HEK293 (cell line): ENCODE measurements around the gene EMC6.

Source experiments
- CTCF ChIA-PET: fragments of 350-600 bp; formaldehyde crosslinking; extraction: SDS; loops from one replicate; lab custom pipeline; 2021; ENCODE audit warnings: antibody characterized with exemption; lab: Yijun Ruan, JAX
- POLR2A ChIA-PET: fragments of 300-600 bp; formaldehyde crosslinking; extraction: SDS; loops from one replicate; lab custom pipeline; 2020; ENCODE audit warnings: antibody characterized with exemption, inconsistent platforms; lab: Yijun Ruan, JAX
- H3K27ac ChIP-seq: fragments of 200-500 bp; sonication (Bioruptor generic); 2 replicates; pipeline ENCODE4 v1.5.1; 2014; ENCODE audit warnings: low read depth, low read length, control low read depth, inconsistent platforms; ENCODE audit errors: extremely low read depth
- H3K36me3 ChIP-seq, 2 experiments: fragments of 200-500 bp in 1 of 2; sonication (Bioruptor generic) in 1 of 2; 1 replicate in 1 of 2; 2 replicates in 1 of 2; pipeline ENCODE4 v1.5.1; 2014 to 2017; ENCODE audit warnings: inconsistent platforms in 2 of 2, low read length in 2 of 2; ENCODE audit not compliant: control insufficient read depth in 2 of 2, insufficient read depth in 1 of 2
- H3K4me1 ChIP-seq: fragments of 200-500 bp; sonication (Bioruptor generic); 2 replicates; pipeline ENCODE4 v1.5.1; 2014; ENCODE audit warnings: mild to moderate bottlenecking, low read length, inconsistent platforms; ENCODE audit not compliant: control insufficient read depth, insufficient read depth
- H3K4me3 ChIP-seq: 2 replicates; pipeline ENCODE4 v1.5.1; 2011; ENCODE audit warnings: low read depth, mild to moderate bottlenecking, control low read depth, low read length, moderate library complexity
- H3K9me3 ChIP-seq: fragments of 200-500 bp; sonication (Bioruptor generic); 2 replicates; pipeline ENCODE4 v1.5.1; 2014; ENCODE audit warnings: low read depth, low read length, inconsistent platforms; ENCODE audit not compliant: control insufficient read depth, insufficient read depth
- YY1 ChIP-seq: fragments of 450-650 bp; formaldehyde crosslinking; IDR thresholded peaks from 2 replicates; pipeline ENCODE4 v1.5.1; 2018; ENCODE audit warnings: missing biosample characterization, missing genetic modification characterization
- ZBTB21 ChIP-seq: fragments of 450-650 bp; formaldehyde crosslinking; IDR thresholded peaks from 2 replicates; pipeline ENCODE4 v1.5.1; 2017; ENCODE audit warnings: missing biosample characterization, missing genetic modification characterization
- ZBTB8A ChIP-seq: fragments of 450-650 bp; formaldehyde crosslinking; IDR thresholded peaks from 2 replicates; pipeline ENCODE4 v1.5.1; 2016; ENCODE audit warnings: missing biosample characterization, missing genetic modification characterization
- ZFHX2 ChIP-seq: fragments of 450-650 bp; formaldehyde crosslinking; conservative IDR thresholded peaks from 2 replicates; pipeline ENCODE4 v1.5.1; 2016; ENCODE audit warnings: missing biosample characterization, missing genetic modification characterization
- ZFP3 ChIP-seq: fragments of 450-650 bp; formaldehyde crosslinking; IDR thresholded peaks from 2 replicates; pipeline ENCODE4 v1.5.1; 2016; ENCODE audit warnings: low read depth, missing biosample characterization, missing genetic modification characterization
- ZNF114 ChIP-seq: fragments of 450-650 bp; formaldehyde crosslinking; IDR thresholded peaks from 2 replicates; pipeline ENCODE4 v1.5.0; 2017; ENCODE audit warnings: missing biosample characterization, missing genetic modification characterization
- ZNF132 ChIP-seq: fragments of 450-650 bp; formaldehyde crosslinking; IDR thresholded peaks from 2 replicates; pipeline ENCODE4 v1.5.1; 2017; ENCODE audit warnings: missing biosample characterization, missing genetic modification characterization, borderline replicate concordance
- ZNF169 ChIP-seq: fragments of 450-650 bp; formaldehyde crosslinking; IDR thresholded peaks from 2 replicates; pipeline ENCODE4 v1.5.1; 2016; ENCODE audit warnings: missing biosample characterization, missing genetic modification characterization
- ZNF174 ChIP-seq: fragments of 450-650 bp; formaldehyde crosslinking; IDR thresholded peaks from 2 replicates; pipeline ENCODE4 v1.5.0; 2017; ENCODE audit warnings: missing biosample characterization, mild to moderate bottlenecking, missing genetic modification characterization
- ZNF184 ChIP-seq: fragments of 450-650 bp; IDR thresholded peaks from 2 replicates; pipeline ENCODE4 v1.5.1; 2018; ENCODE audit warnings: missing biosample characterization, mild to moderate bottlenecking, missing genetic modification characterization
- ZNF324 ChIP-seq: fragments of 450-650 bp; formaldehyde crosslinking; IDR thresholded peaks from 2 replicates; pipeline ENCODE4 v1.5.1; 2016; ENCODE audit warnings: missing biosample characterization, missing genetic modification characterization
- ZNF416 ChIP-seq: fragments of 450-650 bp; formaldehyde crosslinking; IDR thresholded peaks from 2 replicates; pipeline ENCODE4 v1.5.1; 2016; ENCODE audit warnings: missing biosample characterization, missing genetic modification characterization
- ZNF426 ChIP-seq: fragments of 450-650 bp; formaldehyde crosslinking; IDR thresholded peaks from 2 replicates; pipeline ENCODE4 v1.5.1; 2017; ENCODE audit warnings: missing biosample characterization, missing genetic modification characterization, mild to moderate bottlenecking, inconsistent platforms, moderate library complexity
- ZNF521 ChIP-seq: fragments of 450-650 bp; formaldehyde crosslinking; IDR thresholded peaks from 2 replicates; pipeline ENCODE4 v1.5.1; 2017; ENCODE audit warnings: missing biosample characterization, mild to moderate bottlenecking, missing genetic modification characterization
- ZNF529 ChIP-seq: fragments of 450-650 bp; formaldehyde crosslinking; IDR thresholded peaks from 2 replicates; pipeline ENCODE4 v1.5.1; 2017; ENCODE audit warnings: missing genetic modification characterization, missing biosample characterization; ENCODE audit not compliant: insufficient replicate concordance
- ZNF530 ChIP-seq: fragments of 450-650 bp; formaldehyde crosslinking; IDR thresholded peaks from 2 replicates; pipeline ENCODE4 v1.5.1; 2016; ENCODE audit warnings: low read depth, missing biosample characterization, missing genetic modification characterization
- ZNF549 ChIP-seq: fragments of 450-650 bp; IDR thresholded peaks from 2 replicates; pipeline ENCODE4 v1.5.1; 2018; ENCODE audit warnings: missing biosample characterization, missing genetic modification characterization, mild to moderate bottlenecking, inconsistent platforms, moderate library complexity
- ZNF660 ChIP-seq: fragments of 450-650 bp; IDR thresholded peaks from 2 replicates; pipeline ENCODE4 v1.5.1; 2018; ENCODE audit warnings: missing biosample characterization, mild to moderate bottlenecking, missing genetic modification characterization
- ZSCAN5A ChIP-seq: fragments of 450-650 bp; formaldehyde crosslinking; IDR thresholded peaks from 2 replicates; pipeline ENCODE4 v1.5.1; 2016; ENCODE audit warnings: missing biosample characterization, missing genetic modification characterization
- TF ChIP-seq, protein P1 (sequence below): fragments of 450-650 bp; formaldehyde crosslinking; IDR thresholded peaks from 2 replicates; pipeline ENCODE4 v1.5.1; 2016; ENCODE audit warnings: missing biosample characterization, missing genetic modification characterization
- TF ChIP-seq, protein P2 (sequence below): fragments of 450-650 bp; formaldehyde crosslinking; IDR thresholded peaks from 2 replicates; pipeline ENCODE4 v1.5.1; 2016; ENCODE audit warnings: missing biosample characterization, missing genetic modification characterization
- TF ChIP-seq, protein P3 (sequence below): fragments of 450-650 bp; formaldehyde crosslinking; IDR thresholded peaks from 2 replicates; pipeline ENCODE4 v1.5.1; 2017; ENCODE audit warnings: missing biosample characterization, missing genetic modification characterization
- TF ChIP-seq, protein P4 (sequence below): fragments of 450-650 bp; formaldehyde crosslinking; optimal IDR thresholded peaks from 2 replicates; pipeline ENCODE3; 2016; ENCODE audit warnings: missing biosample characterization, mild to moderate bottlenecking, missing genetic modification characterization

The EMC6 gene

DNA sequence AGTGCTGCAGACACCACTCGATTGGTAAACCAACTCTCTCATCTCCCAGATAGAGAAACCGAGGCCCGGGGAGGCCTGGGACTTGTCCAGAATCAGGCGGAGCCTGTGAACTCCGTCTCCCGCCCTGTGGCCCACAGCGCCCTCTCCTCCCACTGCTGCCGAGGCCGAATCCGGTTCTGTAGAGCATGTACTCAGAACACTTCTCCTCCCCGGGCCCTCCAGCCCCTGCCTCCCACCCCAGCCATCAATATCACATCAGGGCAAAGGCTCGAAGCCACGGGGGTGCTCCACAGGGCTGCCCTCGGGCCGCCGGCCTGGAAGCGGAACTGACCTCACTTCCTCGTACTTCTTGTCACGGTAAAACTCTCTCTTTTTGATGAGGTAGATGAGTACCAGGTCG lies 13.0 kb downstream of the EMC6 start:
- Histone ChIP-seq H3K4me3 (no peak overlapping the region), H3K4me1 (no peaks in the 10 kb centered on the region)
- POLR2A ChIA-PET = interaction anchor here (0.5 kb wide), 1 partner anchor 47 kb away, joined by 3 read pairs; no protein-coding TSS in a partner anchor
- TF ChIP-seq, protein P1, sequence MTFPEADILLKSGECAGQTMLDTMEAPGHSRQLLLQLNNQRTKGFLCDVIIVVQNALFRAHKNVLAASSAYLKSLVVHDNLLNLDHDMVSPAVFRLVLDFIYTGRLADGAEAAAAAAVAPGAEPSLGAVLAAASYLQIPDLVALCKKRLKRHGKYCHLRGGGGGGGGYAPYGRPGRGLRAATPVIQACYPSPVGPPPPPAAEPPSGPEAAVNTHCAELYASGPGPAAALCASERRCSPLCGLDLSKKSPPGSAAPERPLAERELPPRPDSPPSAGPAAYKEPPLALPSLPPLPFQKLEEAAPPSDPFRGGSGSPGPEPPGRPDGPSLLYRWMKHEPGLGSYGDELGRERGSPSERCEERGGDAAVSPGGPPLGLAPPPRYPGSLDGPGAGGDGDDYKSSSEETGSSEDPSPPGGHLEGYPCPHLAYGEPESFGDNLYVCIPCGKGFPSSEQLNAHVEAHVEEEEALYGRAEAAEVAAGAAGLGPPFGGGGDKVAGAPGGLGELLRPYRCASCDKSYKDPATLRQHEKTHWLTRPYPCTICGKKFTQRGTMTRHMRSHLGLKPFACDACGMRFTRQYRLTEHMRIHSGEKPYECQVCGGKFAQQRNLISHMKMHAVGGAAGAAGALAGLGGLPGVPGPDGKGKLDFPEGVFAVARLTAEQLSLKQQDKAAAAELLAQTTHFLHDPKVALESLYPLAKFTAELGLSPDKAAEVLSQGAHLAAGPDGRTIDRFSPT (tag by site-specific recombination) = no peak
- no peak for TF ChIP-seq ZNF549 (tag by site-specific recombination)
- TF ChIP-seq ZNF174 (tag by site-specific recombination) = no peak
- no peak for TF ChIP-seq ZNF529
- TF ChIP-seq, protein P2, sequence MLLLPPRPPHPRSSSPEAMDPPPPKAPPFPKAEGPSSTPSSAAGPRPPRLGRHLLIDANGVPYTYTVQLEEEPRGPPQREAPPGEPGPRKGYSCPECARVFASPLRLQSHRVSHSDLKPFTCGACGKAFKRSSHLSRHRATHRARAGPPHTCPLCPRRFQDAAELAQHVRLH = no peak
- no peak for TF ChIP-seq ZBTB21 (tag by site-specific recombination)
- TF ChIP-seq ZFHX2 (tag by site-specific recombination) = no peak
- no peak for TF ChIP-seq ZBTB8A (tag by site-specific recombination)
- TF ChIP-seq ZNF184 (tag by site-specific recombination) = no peak
- TF ChIP-seq ZNF521 (tag by site-specific recombination) = no peak
- no peak for TF ChIP-seq ZNF169 (tag by site-specific recombination)
- no peak for TF ChIP-seq ZNF416 (tag by site-specific recombination)
- TF ChIP-seq, protein P3, sequence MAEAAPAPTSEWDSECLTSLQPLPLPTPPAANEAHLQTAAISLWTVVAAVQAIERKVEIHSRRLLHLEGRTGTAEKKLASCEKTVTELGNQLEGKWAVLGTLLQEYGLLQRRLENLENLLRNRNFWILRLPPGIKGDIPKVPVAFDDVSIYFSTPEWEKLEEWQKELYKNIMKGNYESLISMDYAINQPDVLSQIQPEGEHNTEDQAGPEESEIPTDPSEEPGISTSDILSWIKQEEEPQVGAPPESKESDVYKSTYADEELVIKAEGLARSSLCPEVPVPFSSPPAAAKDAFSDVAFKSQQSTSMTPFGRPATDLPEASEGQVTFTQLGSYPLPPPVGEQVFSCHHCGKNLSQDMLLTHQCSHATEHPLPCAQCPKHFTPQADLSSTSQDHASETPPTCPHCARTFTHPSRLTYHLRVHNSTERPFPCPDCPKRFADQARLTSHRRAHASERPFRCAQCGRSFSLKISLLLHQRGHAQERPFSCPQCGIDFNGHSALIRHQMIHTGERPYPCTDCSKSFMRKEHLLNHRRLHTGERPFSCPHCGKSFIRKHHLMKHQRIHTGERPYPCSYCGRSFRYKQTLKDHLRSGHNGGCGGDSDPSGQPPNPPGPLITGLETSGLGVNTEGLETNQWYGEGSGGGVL = no peak
- TF ChIP-seq, all 188 proteins: peak for 0
- no peaks in the 10 kb centered on the region for H3K36me3 ChIP-seq
- H3K9me3 ChIP-seq = no peaks in the 10 kb centered on the region
- H3K27ac ChIP-seq = no peak overlapping the region
- CTCF ChIA-PET = interaction anchor here (0.5 to 1.5 kb wide), 3 partner anchors 14 to 942 kb away, joined by 4 to 8 read pairs (median 5); partner anchors contain the start of gene P2RX5

DNA sequence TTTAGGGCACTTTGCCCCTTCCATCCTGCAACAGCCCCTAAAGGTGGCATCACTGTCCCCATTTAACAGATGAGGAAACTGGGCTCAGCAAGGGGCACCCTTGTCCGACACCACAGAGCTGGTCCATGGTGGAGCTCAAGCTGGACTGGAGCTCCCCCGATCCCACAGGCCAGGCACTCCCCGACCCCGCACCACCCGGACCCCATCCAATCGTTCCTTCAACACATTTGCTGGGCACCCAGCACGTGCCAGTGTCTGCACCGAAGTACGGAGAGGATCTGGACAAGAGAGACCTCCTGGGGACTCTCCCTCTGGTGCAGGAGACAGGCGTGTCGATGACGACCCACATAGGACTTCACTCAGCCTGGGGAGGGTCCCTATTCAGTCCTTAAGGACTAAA lies 13.4 kb downstream of the EMC6 start:
- Histone ChIP-seq H3K27ac (no peak overlapping the region), H3K4me1 (no peaks in the 10 kb centered on the region), H3K4me3 (no peak overlapping the region), H3K36me3 (no peaks in the 10 kb centered on the region), H3K9me3 (no peaks in the 10 kb centered on the region)
- ChIA-PET POLR2A (interaction anchor here (0.5 kb wide), 1 partner anchor 47 kb away, joined by 3 read pairs; no protein-coding TSS in a partner anchor), CTCF (interaction anchor here (0.6 to 1.7 kb wide), 8 partner anchors 9 to 56 kb away, joined by 3 to 19 read pairs (median 4); partner anchors contain the start of gene P2RX5)
- TF ChIP-seq ZNF530 (tag by site-specific recombination) (no peak), ZNF660 (tag by site-specific recombination) (no peak), YY1 (tag by site-specific recombination) (no peak), ZNF426 (no peak), ZNF114 (tag by site-specific recombination) (no peak), ZFP3 (tag by site-specific recombination) (no peak), ZSCAN5A (tag by site-specific recombination) (no peak), ZNF324 (tag by site-specific recombination) (no peak), ZNF132 (tag by site-specific recombination) (no peak)
- TF ChIP-seq, protein P4, sequence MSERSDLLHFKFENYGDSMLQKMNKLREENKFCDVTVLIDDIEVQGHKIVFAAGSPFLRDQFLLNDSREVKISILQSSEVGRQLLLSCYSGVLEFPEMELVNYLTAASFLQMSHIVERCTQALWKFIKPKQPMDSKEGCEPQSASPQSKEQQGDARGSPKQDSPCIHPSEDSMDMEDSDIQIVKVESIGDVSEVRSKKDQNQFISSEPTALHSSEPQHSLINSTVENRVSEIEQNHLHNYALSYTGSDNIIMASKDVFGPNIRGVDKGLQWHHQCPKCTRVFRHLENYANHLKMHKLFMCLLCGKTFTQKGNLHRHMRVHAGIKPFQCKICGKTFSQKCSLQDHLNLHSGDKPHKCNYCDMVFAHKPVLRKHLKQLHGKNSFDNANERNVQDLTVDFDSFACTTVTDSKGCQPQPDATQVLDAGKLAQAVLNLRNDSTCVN (tag by site-specific recombination) = no peak
